SJSA1 (cell line): ENCODE measurements around the gene TRIM29. TPM values are rescaled to one million over a fixed set of nuclear protein-coding genes. Genes with fewer than 3 reads are reported as not detected.
A peak's percentile ranks its signal among the peaks of the same experiment; 100 is the strongest.

ENCODE experiments used
- DNase-seq, 2 experiments: peaks; one replicate each; pipeline ENCODE4 v3.0.0-alpha.2; 2015 to 2020; ENCODE audit warnings: low spot score in 2 of 2, low read depth in 1 of 2
- H3K27ac ChIP-seq: fragments of 250-450 bp; sonication (Bioruptor Pico); 2 replicates; pipeline ENCODE4 v1.5.1; 2020; ENCODE audit warnings: mild to moderate bottlenecking, moderate library complexity
- H3K27me3 ChIP-seq: fragments of 250-450 bp; sonication (Bioruptor Pico); replicated peaks from 2 replicates; pipeline ENCODE4 v1.5.1; 2020; ENCODE audit warnings: mild to moderate bottlenecking, moderate library complexity
- H3K36me3 ChIP-seq: fragments of 250-450 bp; sonication (Bioruptor Pico); 2 replicates; pipeline ENCODE4 v1.5.1; 2020; ENCODE audit warnings: mild to moderate bottlenecking
- H3K4me1 ChIP-seq: fragments of 250-450 bp; sonication (Bioruptor Pico); replicated peaks from 2 replicates; pipeline ENCODE4 v1.6.1; 2021; ENCODE audit warnings: mild to moderate bottlenecking
- H3K4me3 ChIP-seq: fragments of 250-450 bp; sonication (Bioruptor Pico); 2 replicates; pipeline ENCODE4 v1.5.1; 2020; ENCODE audit warnings: mild to moderate bottlenecking
- H3K9me3 ChIP-seq: fragments of 250-450 bp; sonication (Bioruptor Pico); replicated peaks from 2 replicates; pipeline ENCODE4 v1.5.1; 2020; ENCODE audit warnings: mild to moderate bottlenecking
- total RNA-seq: library from RNA; depleted of rRNA; stranded (reverse); fragments of >200 nt; shearing (Covaris generic); gene quantifications from 2 replicates; pipeline ENCODE4 v1.2.3, GENCODE V29; 2014

TRIM29 gene
- total RNA-seq, 1 experiment from 2014 or later, result not detected

- no peaks in the 10 kb centered on the region for H3K9me3 ChIP-seq
- H3K27ac ChIP-seq, result no peak overlapping the region
- DNase-seq, result no peak
- H3K4me1 ChIP-seq, result no peaks in the 10 kb centered on the region
- no peaks in the 10 kb centered on the region for H3K36me3 ChIP-seq
- no peaks in the 10 kb centered on the region for H3K27me3 ChIP-seq
- no peak overlapping the region for H3K4me3 ChIP-seq
These were observed 714 bp downstream of the TRIM29 start for GRCh38 chr11:120137187-120137610.

DNA sequence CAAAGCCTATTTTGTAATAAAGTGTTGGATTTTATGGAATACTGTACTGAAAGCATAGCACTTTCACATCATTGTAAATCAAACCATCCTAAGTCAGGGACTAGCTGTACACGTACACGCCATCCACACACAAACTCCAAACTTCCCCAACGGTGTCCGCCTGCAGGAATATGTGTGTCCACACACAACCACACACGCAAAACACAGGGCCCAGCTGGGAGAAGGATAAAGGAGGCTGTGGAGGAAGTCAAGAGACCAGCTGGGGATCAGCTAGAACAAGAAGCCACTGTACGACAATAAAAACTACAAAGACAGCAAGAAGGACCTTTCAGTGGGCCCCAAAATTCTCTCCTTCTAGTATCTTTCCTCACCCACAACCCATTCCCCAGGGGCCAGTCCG is 1.6 kb downstream of the TRIM29 start:
- H3K27ac ChIP-seq, result no peak overlapping the region

DNA sequence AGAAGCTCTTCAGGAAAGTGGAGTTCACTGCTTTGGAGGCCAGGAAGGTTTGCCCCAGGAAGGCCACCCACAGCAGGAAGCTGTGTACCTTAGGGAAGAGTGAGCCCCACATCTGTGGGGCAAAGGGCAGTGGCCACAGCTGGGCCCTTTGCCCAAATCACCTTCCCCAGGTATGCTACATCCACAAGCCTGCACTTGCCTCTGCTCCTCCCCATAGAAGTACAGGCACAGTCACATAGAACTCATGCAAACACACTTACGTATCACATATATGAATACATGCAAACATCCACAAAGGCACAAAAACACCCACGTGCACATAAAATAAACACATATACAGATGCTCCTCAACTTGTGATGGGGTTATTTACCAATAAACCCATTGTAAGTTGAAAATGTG is 2.1 kb downstream of the TRIM29 start:
- Histone ChIP-seq H3K27me3 (no peaks in the 10 kb centered on the region), H3K4me1 (no peaks in the 10 kb centered on the region), H3K27ac (no peak overlapping the region), H3K9me3 (no peaks in the 10 kb centered on the region), H3K36me3 (no peaks in the 10 kb centered on the region), H3K4me3 (no peak overlapping the region)
- DNase-seq, result no peak

More for the DNA sequence above, 1.6 kb downstream of the TRIM29 start:
- H3K4me3 ChIP-seq, result no peak overlapping the region
- H3K9me3 ChIP-seq, result no peaks in the 10 kb centered on the region
- no peak for DNase-seq
- no peaks in the 10 kb centered on the region for H3K27me3 ChIP-seq
- no peaks in the 10 kb centered on the region for H3K36me3 ChIP-seq
- H3K4me1 ChIP-seq, result no peaks in the 10 kb centered on the region

- H3K27me3 ChIP-seq, result no peaks in the 10 kb centered on the region
- H3K4me3 ChIP-seq, result no peak overlapping the region
- no peak for DNase-seq
- no peaks in the 10 kb centered on the region for H3K36me3 ChIP-seq
- no peaks in the 10 kb centered on the region for H3K4me1 ChIP-seq
- no peaks in the 10 kb centered on the region for H3K9me3 ChIP-seq
- H3K27ac ChIP-seq, result no peak overlapping the region
These were observed 3.0 kb downstream of the TRIM29 start for GRCh38 chr11:120134931-120135228.

DNA sequence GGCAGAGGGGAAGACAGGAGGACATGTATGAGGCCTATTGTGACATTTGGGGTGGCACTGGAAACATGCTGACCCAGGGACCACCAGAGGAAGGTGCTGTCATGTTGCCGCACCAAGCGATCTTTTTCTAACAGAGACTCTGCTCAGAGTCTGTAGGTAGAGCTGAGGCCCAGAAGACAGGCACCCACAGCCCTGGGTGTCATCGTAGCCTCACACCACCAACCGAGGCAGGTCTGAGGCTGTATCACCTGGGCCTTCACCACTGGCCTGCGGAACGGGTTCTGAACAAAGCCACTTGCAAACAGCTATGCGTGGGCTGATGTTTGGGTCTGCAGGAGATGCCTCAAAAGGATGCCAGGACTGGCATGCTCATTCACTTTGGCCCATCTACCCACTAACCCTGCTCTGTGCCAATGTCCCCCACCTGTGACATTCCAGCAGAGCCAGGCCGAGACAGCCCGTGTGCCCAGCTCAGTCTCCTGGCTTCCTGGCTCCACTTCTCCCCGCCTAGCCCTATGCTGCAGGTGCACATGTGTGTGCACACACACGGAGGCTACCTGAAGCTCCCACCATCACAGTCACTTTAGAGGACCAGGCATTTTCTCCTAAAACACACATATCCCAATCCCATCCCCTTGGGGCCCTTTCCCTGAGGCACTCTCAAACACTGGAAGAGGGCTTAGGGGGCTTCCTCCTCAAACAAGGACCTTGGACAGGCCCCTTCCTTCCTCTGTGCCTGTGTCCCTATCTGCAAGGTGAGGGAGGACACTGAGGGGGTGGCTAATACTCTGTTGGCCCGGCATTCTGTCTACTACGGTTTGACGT is 3.6 kb downstream of the TRIM29 start:
- Histone ChIP-seq H3K4me3 (no peak overlapping the region), H3K27me3 (no peaks in the 10 kb centered on the region), H3K4me1 (no peaks in the 10 kb centered on the region), H3K27ac (no peak overlapping the region), H3K36me3 (no peaks in the 10 kb centered on the region), H3K9me3 (no peaks in the 10 kb centered on the region)
- DNase-seq, result peak in 1 of 2 experiments; percentile 9

DNA sequence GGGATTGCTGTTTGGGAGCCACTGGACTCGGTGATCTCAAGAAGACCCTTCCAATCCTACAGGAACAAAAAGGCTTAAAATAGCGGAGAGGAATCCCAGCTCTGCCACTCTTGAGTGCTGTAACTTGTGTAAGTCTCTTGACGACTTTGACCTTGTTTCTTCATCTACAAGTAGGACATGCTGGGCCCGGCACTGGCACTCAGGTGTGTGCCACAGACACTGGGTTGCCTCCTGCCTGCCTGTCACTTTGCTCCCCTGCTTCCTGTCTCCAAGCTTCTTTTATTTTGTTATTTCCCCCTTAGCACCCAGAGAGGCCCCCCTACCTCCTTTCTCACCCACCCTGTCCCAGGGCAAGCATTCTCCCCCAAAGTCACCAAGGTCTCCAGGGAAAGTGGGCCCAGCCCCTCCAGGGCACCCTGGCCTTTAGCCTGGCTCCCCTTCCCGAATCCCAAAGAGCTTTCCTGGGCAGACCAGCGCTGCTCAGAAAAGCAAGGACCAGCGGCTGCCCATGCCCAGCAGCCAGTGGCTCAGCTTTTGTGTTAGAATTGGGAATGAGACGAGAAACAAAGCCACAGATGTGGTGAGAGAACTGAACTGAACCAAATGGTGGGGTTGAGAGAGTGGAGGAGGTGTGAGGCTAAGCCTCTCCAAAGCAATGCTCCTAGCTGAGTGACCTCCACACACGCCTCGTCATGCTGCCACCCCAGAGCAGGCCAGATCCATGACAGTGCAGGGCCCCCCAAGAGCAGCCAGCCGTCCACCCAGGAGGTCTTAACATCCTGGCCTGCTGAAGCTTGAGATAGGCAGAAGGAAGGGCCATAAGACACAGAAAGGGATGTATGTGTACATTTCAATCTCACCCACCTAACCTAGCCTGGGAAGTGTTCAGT is 4.5 kb downstream of the TRIM29 start:
- no peak overlapping the region for H3K27ac ChIP-seq
- H3K9me3 ChIP-seq, result no peaks in the 10 kb centered on the region
- no peaks in the 10 kb centered on the region for H3K36me3 ChIP-seq
- no peaks in the 10 kb centered on the region for H3K4me1 ChIP-seq
- no peaks in the 10 kb centered on the region for H3K27me3 ChIP-seq
- no peak overlapping the region for H3K4me3 ChIP-seq
- peak in 1 of 2 experiments; percentile 15 for DNase-seq

GRCh38 chr11:120132645-120133185 is 5.2 kb downstream of the TRIM29 start:
- no peaks in the 10 kb centered on the region for H3K27me3 ChIP-seq

GRCh38 chr11:120131941-120132644 is 5.8 kb downstream of the TRIM29 start:
- Histone ChIP-seq H3K4me1 (no peaks in the 10 kb centered on the region), H3K9me3 (no peaks in the 10 kb centered on the region), H3K27ac (no peak overlapping the region), H3K4me3 (no peak overlapping the region), H3K36me3 (no peaks in the 10 kb centered on the region), H3K27me3 (no peaks in the 10 kb centered on the region)
- DNase-seq, result no peak

More at GRCh38 chr11:120132645-120133185, 5.2 kb downstream of the TRIM29 start:
- no peaks in the 10 kb centered on the region for H3K36me3 ChIP-seq
- DNase-seq, result no peak
- H3K4me3 ChIP-seq, result no peak overlapping the region
- H3K27ac ChIP-seq, result no peak overlapping the region
- H3K4me1 ChIP-seq, result no peaks in the 10 kb centered on the region
- no peaks in the 10 kb centered on the region for H3K9me3 ChIP-seq

GRCh38 chr11:120130991-120131760 is 6.7 kb downstream of the TRIM29 start:
- H3K4me3 ChIP-seq, result no peak overlapping the region
- H3K9me3 ChIP-seq, result no peaks in the 10 kb centered on the region
- H3K36me3 ChIP-seq, result no peaks in the 10 kb centered on the region
- H3K27ac ChIP-seq, result no peak overlapping the region
- DNase-seq, result no peak
- H3K4me1 ChIP-seq, result no peaks in the 10 kb centered on the region
- no peaks in the 10 kb centered on the region for H3K27me3 ChIP-seq

DNA sequence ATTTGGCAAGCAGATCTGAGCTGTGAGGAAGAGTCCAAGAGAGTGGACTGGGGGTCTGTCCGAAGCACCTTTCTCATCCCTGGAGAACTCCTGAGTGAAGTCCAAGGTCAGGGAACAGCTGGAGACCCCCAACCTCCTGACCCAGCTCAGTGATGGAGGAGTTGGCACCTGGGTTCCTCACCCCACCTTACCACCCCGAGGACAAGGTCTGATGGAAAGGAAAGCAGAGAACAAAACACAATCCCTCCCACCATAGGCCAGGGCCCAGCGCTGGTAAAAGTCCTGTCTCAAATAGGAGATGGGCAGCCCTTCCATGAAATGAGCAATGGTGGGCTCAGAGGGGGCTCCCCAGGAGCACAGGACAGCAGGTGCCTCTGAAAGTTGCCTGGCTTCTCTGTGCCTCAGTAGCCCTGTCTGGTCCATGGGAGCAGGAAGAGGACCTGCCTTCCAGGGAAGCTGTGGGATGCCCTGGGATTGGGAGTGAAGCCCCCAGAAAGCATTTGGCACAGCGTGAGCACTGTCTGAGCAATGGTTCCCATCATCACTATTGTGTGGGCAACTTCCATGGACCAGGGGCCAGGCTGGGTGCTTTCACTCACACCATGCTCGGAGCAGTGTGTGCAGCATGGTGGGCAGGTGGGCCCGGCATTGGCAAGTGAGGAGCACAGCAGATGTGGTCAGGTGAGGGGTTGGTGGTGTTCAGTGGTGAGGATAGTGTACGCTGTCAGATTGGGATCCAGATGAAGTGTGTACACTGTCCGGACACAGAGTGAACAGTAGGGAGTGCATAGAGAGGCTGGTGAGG is 7.5 kb downstream of the TRIM29 start:
- Histone ChIP-seq H3K27ac (no peak overlapping the region), H3K4me3 (no peak overlapping the region), H3K9me3 (no peaks in the 10 kb centered on the region), H3K36me3 (no peaks in the 10 kb centered on the region), H3K27me3 (no peaks in the 10 kb centered on the region), H3K4me1 (no peaks in the 10 kb centered on the region)
- DNase-seq, result no peak

DNA sequence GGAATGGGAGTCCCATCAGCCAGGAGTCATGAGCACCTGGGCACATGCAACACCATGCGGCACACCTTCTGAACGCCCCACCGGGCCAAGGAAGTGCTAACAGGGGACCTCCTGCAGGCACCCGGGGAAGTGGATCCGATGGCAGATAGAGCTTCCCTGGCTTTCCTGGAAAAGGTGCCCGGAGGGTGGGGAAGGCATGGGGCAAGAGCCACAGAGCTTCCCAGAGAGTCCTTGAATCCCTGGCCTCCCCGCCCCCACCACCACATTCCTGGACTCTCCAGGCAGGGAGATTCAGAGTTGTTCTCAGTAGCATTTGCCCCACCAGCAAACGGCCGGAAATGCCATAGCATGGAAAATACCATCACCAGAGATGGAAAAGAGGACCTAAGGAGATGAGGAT is 8.3 kb downstream of the TRIM29 start:
- no peaks in the 10 kb centered on the region for H3K27me3 ChIP-seq

GRCh38 chr11:120128392-120129119 is 9.4 kb downstream of the TRIM29 start:
- Histone ChIP-seq H3K4me1 (no peaks in the 10 kb centered on the region), H3K27me3 (no peaks in the 10 kb centered on the region), H3K4me3 (no peak overlapping the region), H3K27ac (no peak overlapping the region), H3K9me3 (no peaks in the 10 kb centered on the region), H3K36me3 (no peaks in the 10 kb centered on the region)
- DNase-seq, result no peak

More for the DNA sequence above, 8.3 kb downstream of the TRIM29 start:
- no peaks in the 10 kb centered on the region for H3K9me3 ChIP-seq
- H3K4me3 ChIP-seq, result no peak overlapping the region
- no peaks in the 10 kb centered on the region for H3K4me1 ChIP-seq
- DNase-seq, result no peak
- H3K27ac ChIP-seq, result no peak overlapping the region
- H3K36me3 ChIP-seq, result no peaks in the 10 kb centered on the region
